Osteocyte (in vitro differentiated cells): Measurements from ENCODE around the gene ATOH8. TPM values are rescaled to one million over a fixed set of nuclear protein-coding genes. Genes with fewer than 3 reads are reported as not detected.
A peak's percentile ranks its signal among the peaks of the same experiment; 100 is the strongest.

Experiments used
- DNase-seq: peaks from one replicate; pipeline ENCODE4 v3.0.0; 2021; ENCODE audit warnings: mixed read lengths; ENCODE audit not compliant: unreplicated experiment; ENCODE audit errors: extremely low spot score
- H3K27ac Mint-ChIP-seq: one replicate; pipeline ENCODE4 v1.8.0; 2021; ENCODE audit warnings: mild to moderate bottlenecking, mixed read lengths; ENCODE audit not compliant: unreplicated experiment
- H3K27me3 Mint-ChIP-seq: one replicate; pipeline ENCODE4 v1.8.0; 2021; ENCODE audit warnings: mixed read lengths; ENCODE audit not compliant: unreplicated experiment
- H3K36me3 Mint-ChIP-seq: one replicate; pipeline ENCODE4 v1.8.0; 2021; ENCODE audit warnings: mixed read lengths; ENCODE audit not compliant: unreplicated experiment
- H3K4me1 Mint-ChIP-seq: one replicate; pipeline ENCODE4 v1.8.0; 2021; ENCODE audit warnings: mixed read lengths; ENCODE audit not compliant: unreplicated experiment
- H3K4me3 Mint-ChIP-seq: one replicate; pipeline ENCODE4 v1.8.0; 2021; ENCODE audit warnings: mild to moderate bottlenecking, moderate library complexity, mixed read lengths; ENCODE audit not compliant: unreplicated experiment
- H3K9me3 Mint-ChIP-seq: one replicate; pipeline ENCODE4 v1.8.0; 2021; ENCODE audit warnings: mixed read lengths; ENCODE audit not compliant: unreplicated experiment
- CTCF ChIP-seq: fragments of 200-600 bp; sonication (generic); IDR thresholded peaks from 2 replicates; pipeline ENCODE4 v1.5.0; 2021; ENCODE audit warnings: antibody characterized with exemption, mild to moderate bottlenecking, moderate library complexity
- total RNA-seq: library from RNA; stranded (reverse); gene quantifications from 2 replicates; pipeline ENCODE4 v1.2.1, GENCODE V29; 2021

Gene ATOH8
- total RNA-seq, 1 donor from 2014 or later: 5.9 TPM

- Mint-ChIP-seq H3K36me3 (no peaks in the 10 kb centered on the region), H3K27me3 (peaks cover 20% of the 10 kb centered on the region), H3K4me3 (no peak overlapping the region), H3K4me1 (peaks cover 20% of the 10 kb centered on the region), H3K27ac (no peak overlapping the region), H3K9me3 (no peaks in the 10 kb centered on the region)
- no peak for DNase-seq
- TF ChIP-seq CTCF: no peak
Observed at GRCh38 chr2:85736456-85737355, 17.1 kb upstream of the ATOH8 start.

- Mint-ChIP-seq H3K4me3 (no peak overlapping the region), H3K36me3 (no peaks in the 10 kb centered on the region), H3K4me1 (peaks cover 27% of the 10 kb centered on the region), H3K9me3 (no peaks in the 10 kb centered on the region), H3K27me3 (peaks cover 20% of the 10 kb centered on the region), H3K27ac (no peak overlapping the region)
- no peak for DNase-seq
- no peak for TF ChIP-seq CTCF
Observed at GRCh38 chr2:85737481-85737880, 16.3 kb upstream of the ATOH8 start.

- Mint-ChIP-seq H3K36me3 (no peaks in the 10 kb centered on the region), H3K4me3 (no peak overlapping the region), H3K27me3 (peaks cover 20% of the 10 kb centered on the region), H3K27ac (no peak overlapping the region), H3K9me3 (no peaks in the 10 kb centered on the region), H3K4me1 (peaks cover 29% of the 10 kb centered on the region)
- no peak for DNase-seq
- TF ChIP-seq CTCF: no peak
Observed at GRCh38 chr2:85737961-85738360, 15.8 kb upstream of the ATOH8 start.

GRCh38 chr2:85740193-85740592 lies 13.6 kb upstream of the ATOH8 start:
- Mint-ChIP-seq H3K36me3 (no peaks in the 10 kb centered on the region), H3K4me1 (peaks cover 48% of the 10 kb centered on the region), H3K27me3 (peaks cover 17% of the 10 kb centered on the region), H3K4me3 (no peak overlapping the region), H3K9me3 (no peaks in the 10 kb centered on the region), H3K27ac (no peak overlapping the region)
- no peak for DNase-seq
- TF ChIP-seq CTCF: no peak

- H3K27me3 Mint-ChIP-seq: peaks cover 17% of the 10 kb centered on the region
- H3K9me3 Mint-ChIP-seq: no peaks in the 10 kb centered on the region
- no peaks in the 10 kb centered on the region for H3K36me3 Mint-ChIP-seq
- H3K4me3 Mint-ChIP-seq: no peak overlapping the region
- no peak for TF ChIP-seq CTCF
- H3K4me1 Mint-ChIP-seq: peaks cover 58% of the 10 kb centered on the region
- peak overlapping the region; percentile 85 for H3K27ac Mint-ChIP-seq
- DNase-seq: no peak
Observed at GRCh38 chr2:85741211-85741832, 12.5 kb upstream of the ATOH8 start.
